K562 (cell line): ENCODE data around the gene RAX. TPM values are rescaled to one million over a fixed set of nuclear protein-coding genes. Genes with fewer than 3 reads are reported as not detected.

Experiments
- ATAC-seq: fragments of 200-7000 bp; cut with Tn5 transposase; 3 replicates; pipeline ENCODE4 v1.9.1; 2020; ENCODE audit warnings: moderate library complexity
- BruUV-seq: library from RNA; stranded (reverse); fragments of 400-500 nt; replicated peaks from 2 replicates; lab custom pipeline; 2021; lab: Mats Ljungman, UMichigan
- CTCF ChIA-PET: fragments of 300-600 bp; formaldehyde crosslinking; extraction: SDS; loops from one replicate; lab custom pipeline; 2021; ENCODE audit warnings: low intra/inter-chr PET ratio; lab: Yijun Ruan, JAX
- POLR2A ChIA-PET: fragments of 300-600, 350-650 bp; sonication (Branson Sonifier 250); formaldehyde crosslinking; extraction: SDS; loops from one replicate; lab custom pipeline; 2021; ENCODE audit warnings: antibody characterized with exemption, inconsistent platforms; lab: Yijun Ruan, JAX
- DNase-seq, 4 experiments: peaks; one replicate each; pipeline versions ENCODE4 v3.0.0 to v3.0.0-alpha.2; 2011 to 2018; ENCODE audit warnings: low spot score in 3 of 4, mixed read lengths in 3 of 4; ENCODE audit errors: extremely low read depth in 1 of 4
- FAIRE-seq: peaks from 2 replicates; lab custom pipeline; 2011; peaks lifted over from hg19 to GRCh38; lab: Jason Lieb, UNC
- H2AFZ ChIP-seq: 2 replicates; pipeline ENCODE4 v1.6.0; 2011; ENCODE audit warnings: low read depth, low read length, control low read depth, inconsistent platforms
- H3K27ac ChIP-seq: fragments of 200-600 bp; 3 replicates; pipeline ENCODE4 v1.8.0; 2011; ENCODE audit warnings: low read depth, mild to moderate bottlenecking, control low read depth, inconsistent platforms, low read length, moderate library complexity, mixed read lengths; ENCODE audit errors: extremely low read depth
- H3K27me3 ChIP-seq, 2 experiments: fragments of 300-600 bp in 1 of 2; 2 replicates in 1 of 2; 3 replicates in 1 of 2; pipeline versions ENCODE4 v1.6.0 to v1.8.0; 2011; ENCODE audit warnings: inconsistent platforms in 2 of 2, low read length in 2 of 2, mild to moderate bottlenecking in 1 of 2, mixed read lengths in 1 of 2, moderate library complexity in 1 of 2; ENCODE audit not compliant: control insufficient read depth in 2 of 2, insufficient read depth in 2 of 2
- H3K36me3 ChIP-seq: fragments of 300-600 bp; 3 replicates; pipeline ENCODE4 v1.8.0; 2011; ENCODE audit warnings: mild to moderate bottlenecking, low read length, inconsistent platforms; ENCODE audit not compliant: control insufficient read depth, insufficient read depth
- H3K4me1 ChIP-seq, 2 experiments: fragments of 200-600 bp in 1 of 2; replicated peaks in 1 of 2; 2 replicates in 1 of 2; 3 replicates in 1 of 2; pipeline versions ENCODE4 v1.5.1 to v1.8.0; 2011; ENCODE audit warnings: inconsistent platforms in 2 of 2, low read length in 2 of 2, mild to moderate bottlenecking in 1 of 2, mixed read lengths in 1 of 2, moderate library complexity in 1 of 2; ENCODE audit not compliant: control insufficient read depth in 2 of 2, insufficient read depth in 2 of 2
- H3K4me2 ChIP-seq: 2 replicates; pipeline ENCODE4 v1.6.1; 2011; ENCODE audit warnings: low read length, control low read depth, inconsistent platforms, mixed read lengths; ENCODE audit not compliant: insufficient read depth
- H3K4me3 ChIP-seq: fragments of 200-600 bp; sonication (generic), shearing (Covaris generic); 2 replicates; pipeline ENCODE4 v1.5.1; 2016; ENCODE audit warnings: control low read depth, inconsistent platforms
- H3K79me2 ChIP-seq: fragments of 200-600 bp; 3 replicates; pipeline ENCODE4 v1.8.0; 2011; ENCODE audit warnings: low read length, inconsistent platforms; ENCODE audit not compliant: control insufficient read depth, insufficient read depth
- H3K9ac ChIP-seq, 2 experiments: 2 replicates each; pipeline versions ENCODE4 v1.6.0 to v1.6.1; 2011; ENCODE audit warnings: low read depth in 2 of 2, low read length in 2 of 2, control low read depth in 1 of 2, inconsistent platforms in 1 of 2, mild to moderate bottlenecking in 1 of 2, mixed read lengths in 1 of 2; ENCODE audit not compliant: insufficient read depth in 1 of 2
- H3K9me1 ChIP-seq: one replicate; pipeline ENCODE4 v1.6.0; 2011; ENCODE audit warnings: inconsistent platforms, mild to moderate bottlenecking, low read length, moderate library complexity; ENCODE audit not compliant: control insufficient read depth, insufficient read depth
- H3K9me3 ChIP-seq: replicated peaks from 2 replicates; pipeline ENCODE4 v1.5.1; 2011; ENCODE audit warnings: low read depth, low read length, inconsistent platforms; ENCODE audit not compliant: control insufficient read depth, insufficient read depth
- H4K20me1 ChIP-seq: replicated peaks from 2 replicates; pipeline ENCODE4 v1.6.1; 2011; ENCODE audit warnings: low read length, inconsistent platforms, mixed read lengths; ENCODE audit not compliant: control insufficient read depth, insufficient read depth
- RB1 ChIP-seq: fragments of 450-650 bp; IDR thresholded peaks from 2 replicates; pipeline ENCODE4 v1.6.1; 2017; ENCODE audit warnings: low read depth, mild to moderate bottlenecking
- STAT5B ChIP-seq: fragments of 250-450 bp; sonication (Bioruptor Pico); IDR thresholded peaks from 2 replicates; pipeline ENCODE4 v1.8.0; 2021; ENCODE audit warnings: mild to moderate bottlenecking, inconsistent platforms
- ZNF780A ChIP-seq: fragments of 250-450 bp; sonication (Bioruptor Pico); IDR thresholded peaks from 2 replicates; pipeline ENCODE4 v1.5.0; 2021; ENCODE audit warnings: mild to moderate bottlenecking
- WGBS: fragments of 100-300 bp; shearing (Covaris generic); methylation state at CpG from one replicate; pipeline ENCODE4 v1.1.6; 2016; ENCODE audit warnings: low coverage, mixed read lengths; ENCODE audit not compliant: insufficient coverage; ENCODE audit errors: missing lambda C conversion rate; 5-methylcytosine and 5-hydroxymethylcytosine counted together
- in situ Hi-C: fragments of 300-500 bp; cut with MboI; formaldehyde crosslinking; loops from 4 replicates; pipeline ENCODE4 v1.15.0; 2018; ENCODE audit warnings: inconsistent platforms, mixed read lengths
- intact Hi-C: fragments of 100-400 bp; cut with micrococcal nuclease; formaldehyde crosslinking; loops from 2 replicates; pipeline ENCODE4 v1.14.2; 2022
- polyA plus RNA-seq, 8 experiments: library from polyadenylated mRNA; depleted of rRNA in 4 of 8; stranded (reverse) in 5 of 8; unstranded in 3 of 8; fragments of >200 nt; fragmentation: Nextera tagmentation in 2 of 8; fragmentation: Illumina TruSeq in 1 of 8; extraction: Ambion mirVana in 2 of 8; extraction: Trizol in 1 of 8; gene quantifications; 2 replicates each; pipeline versions ENCODE4 v1.2.1 to v1.2.3, GENCODE V29; 2011 to 2014; ENCODE audit warnings: inconsistent platforms in 1 of 8, missing spikeins in 1 of 8
- total RNA-seq, 7 experiments: library from RNA; depleted of rRNA in 6 of 7; stranded (reverse); fragments of >200 nt in 6 of 7; fragmentation: Illumina TruSeq in 2 of 7; extraction: Trizol in 2 of 7; gene quantifications; 2 replicates each; pipeline versions ENCODE4 v1.2.1 to v1.2.3, GENCODE V29; 2011 to 2021; ENCODE audit warnings: low replicate concordance in 1 of 7
- TF ChIP-seq, protein P1 (sequence below), 2 experiments: fragments of 450-650 bp; IDR thresholded peaks; 2 replicates each; pipeline ENCODE4 v1.6.1; 2016; ENCODE audit warnings: mild to moderate bottlenecking in 2 of 2, borderline replicate concordance in 1 of 2, low read depth in 1 of 2, moderate library complexity in 1 of 2
- TF ChIP-seq, protein P2 (sequence below): fragments of 250-450 bp; sonication (Bioruptor Pico); IDR thresholded peaks from 2 replicates; pipeline ENCODE4 v1.8.0; 2021; ENCODE audit warnings: moderate library complexity, mild to moderate bottlenecking, inconsistent platforms
- TF ChIP-seq, protein P3 (sequence below): conservative IDR thresholded peaks from 2 replicates; pipeline ENCODE4 v1.6.1; 2011; ENCODE audit warnings: low read depth, mild to moderate bottlenecking, low read length; ENCODE audit not compliant: control insufficient read depth

Gene RAX
- total and polyA plus RNA-seq, 9 of the 15 experiments (the other 6 are each of a cell fraction or from before 2014, with no cell fraction given), result not detected

DNA sequence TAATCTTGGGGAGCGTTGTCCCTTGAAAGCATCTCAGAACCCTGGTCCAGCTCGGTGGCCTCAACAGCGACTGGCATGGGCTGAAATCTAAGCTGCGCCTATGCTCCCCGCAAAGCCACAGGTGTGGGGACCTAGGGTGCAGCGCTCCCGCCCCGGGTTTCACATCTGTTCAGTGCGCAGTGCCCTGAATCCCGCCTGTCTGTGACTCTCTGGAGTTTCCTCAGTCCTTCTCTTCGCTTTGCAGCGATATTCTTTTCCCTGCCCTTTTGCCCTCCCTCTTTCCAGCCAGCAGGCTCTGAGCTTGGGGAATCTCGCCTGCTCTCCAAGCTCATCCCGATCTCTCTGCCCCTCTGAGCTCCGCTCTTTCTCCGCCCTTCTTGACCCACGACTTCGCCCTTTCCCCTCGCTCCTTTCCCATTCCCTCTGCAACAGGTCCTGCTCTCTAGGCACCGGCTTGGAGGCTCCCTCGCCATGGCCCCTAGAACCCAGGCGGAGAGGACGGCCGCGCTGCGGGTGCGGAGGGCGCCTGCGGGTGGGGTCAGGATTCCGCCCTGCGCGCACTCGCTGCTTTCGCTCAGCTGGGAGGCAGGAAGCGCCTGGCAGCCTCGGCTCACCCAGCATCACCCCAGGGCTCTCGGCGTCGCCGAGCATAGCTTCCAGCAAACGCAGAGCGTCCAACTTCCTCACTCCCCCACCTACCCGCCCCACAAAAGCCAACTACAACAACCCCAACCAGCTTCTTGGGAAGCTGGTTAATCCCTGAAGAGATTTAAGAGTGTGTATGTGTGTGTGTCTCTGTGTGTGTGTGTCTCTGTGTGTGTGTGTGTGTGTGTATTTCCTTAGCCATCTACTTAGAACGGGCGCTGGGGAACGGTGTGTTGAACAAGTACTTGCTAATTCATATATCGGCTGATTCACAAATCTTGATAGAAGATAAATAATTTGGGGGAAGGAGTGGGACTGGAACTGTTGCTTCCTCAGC is 52.2 kb downstream of the RAX start (continued):
- no peak for TF ChIP-seq ZNF780A (CRISPR knock-in tag)

DNA sequence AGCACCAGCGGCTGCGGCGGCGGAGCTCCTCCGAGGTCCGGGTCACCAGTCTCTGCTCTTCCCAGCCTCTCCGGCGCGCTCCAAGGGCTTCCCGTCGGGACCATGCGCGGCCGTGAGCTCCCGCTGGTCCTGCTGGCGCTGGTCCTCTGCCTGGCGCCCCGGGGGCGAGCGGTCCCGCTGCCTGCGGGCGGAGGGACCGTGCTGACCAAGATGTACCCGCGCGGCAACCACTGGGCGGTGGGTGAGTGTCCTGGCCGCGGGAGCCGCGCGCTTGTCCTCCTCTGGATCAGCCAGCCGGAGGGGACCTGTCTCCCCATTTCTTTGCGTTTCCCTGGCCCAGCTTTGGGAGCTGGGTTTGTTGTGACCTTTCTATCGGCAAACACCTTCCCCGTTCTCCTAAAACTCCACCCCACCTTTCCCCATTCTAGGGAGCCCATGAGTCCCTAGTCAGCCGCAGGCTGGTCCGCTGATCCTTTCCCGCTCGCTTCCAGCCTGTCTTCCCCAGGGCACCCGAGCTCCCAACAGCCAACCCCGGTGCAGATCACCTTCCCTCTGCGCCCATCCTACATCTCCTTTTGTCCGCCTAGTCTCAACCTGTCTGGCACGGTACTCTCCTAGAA is 53.0 kb downstream of the RAX start:
- no peaks in the 10 kb centered on the region for H3K9me1 ChIP-seq
- H3K4me2 ChIP-seq, result no peak overlapping the region
- no peak overlapping the region for H3K27ac ChIP-seq
- peaks cover 0 to 17% of the 10 kb centered on the region in 2 experiments; a peak in 2 of 5 replicates for H3K27me3 ChIP-seq
- no peak overlapping the region for H2AFZ ChIP-seq
- CTCF ChIA-PET, result no interaction called here
- intact Hi-C loops, result no loop called here
- ATAC-seq (no peak), DNase-seq (no peak), FAIRE-seq (no peak)
- POLR2A ChIA-PET, result no interaction called here
- no peaks in the 10 kb centered on the region for H3K36me3 ChIP-seq
- no peaks in the 10 kb centered on the region for H4K20me1 ChIP-seq
- no peak overlapping the region for H3K9ac ChIP-seq
- H3K79me2 ChIP-seq, result no peaks in the 10 kb centered on the region
- BruUV-seq, result no TSS peak
- no peaks in the 10 kb centered on the region for H3K4me1 ChIP-seq
- WGBS, result 4% methylated on average over 12 of the region's 46 CpGs
- H3K9me3 ChIP-seq, result no peaks in the 10 kb centered on the region
- in situ Hi-C loops, result no loop called here
- no peak overlapping the region for H3K4me3 ChIP-seq
- TF ChIP-seq, protein P1, sequence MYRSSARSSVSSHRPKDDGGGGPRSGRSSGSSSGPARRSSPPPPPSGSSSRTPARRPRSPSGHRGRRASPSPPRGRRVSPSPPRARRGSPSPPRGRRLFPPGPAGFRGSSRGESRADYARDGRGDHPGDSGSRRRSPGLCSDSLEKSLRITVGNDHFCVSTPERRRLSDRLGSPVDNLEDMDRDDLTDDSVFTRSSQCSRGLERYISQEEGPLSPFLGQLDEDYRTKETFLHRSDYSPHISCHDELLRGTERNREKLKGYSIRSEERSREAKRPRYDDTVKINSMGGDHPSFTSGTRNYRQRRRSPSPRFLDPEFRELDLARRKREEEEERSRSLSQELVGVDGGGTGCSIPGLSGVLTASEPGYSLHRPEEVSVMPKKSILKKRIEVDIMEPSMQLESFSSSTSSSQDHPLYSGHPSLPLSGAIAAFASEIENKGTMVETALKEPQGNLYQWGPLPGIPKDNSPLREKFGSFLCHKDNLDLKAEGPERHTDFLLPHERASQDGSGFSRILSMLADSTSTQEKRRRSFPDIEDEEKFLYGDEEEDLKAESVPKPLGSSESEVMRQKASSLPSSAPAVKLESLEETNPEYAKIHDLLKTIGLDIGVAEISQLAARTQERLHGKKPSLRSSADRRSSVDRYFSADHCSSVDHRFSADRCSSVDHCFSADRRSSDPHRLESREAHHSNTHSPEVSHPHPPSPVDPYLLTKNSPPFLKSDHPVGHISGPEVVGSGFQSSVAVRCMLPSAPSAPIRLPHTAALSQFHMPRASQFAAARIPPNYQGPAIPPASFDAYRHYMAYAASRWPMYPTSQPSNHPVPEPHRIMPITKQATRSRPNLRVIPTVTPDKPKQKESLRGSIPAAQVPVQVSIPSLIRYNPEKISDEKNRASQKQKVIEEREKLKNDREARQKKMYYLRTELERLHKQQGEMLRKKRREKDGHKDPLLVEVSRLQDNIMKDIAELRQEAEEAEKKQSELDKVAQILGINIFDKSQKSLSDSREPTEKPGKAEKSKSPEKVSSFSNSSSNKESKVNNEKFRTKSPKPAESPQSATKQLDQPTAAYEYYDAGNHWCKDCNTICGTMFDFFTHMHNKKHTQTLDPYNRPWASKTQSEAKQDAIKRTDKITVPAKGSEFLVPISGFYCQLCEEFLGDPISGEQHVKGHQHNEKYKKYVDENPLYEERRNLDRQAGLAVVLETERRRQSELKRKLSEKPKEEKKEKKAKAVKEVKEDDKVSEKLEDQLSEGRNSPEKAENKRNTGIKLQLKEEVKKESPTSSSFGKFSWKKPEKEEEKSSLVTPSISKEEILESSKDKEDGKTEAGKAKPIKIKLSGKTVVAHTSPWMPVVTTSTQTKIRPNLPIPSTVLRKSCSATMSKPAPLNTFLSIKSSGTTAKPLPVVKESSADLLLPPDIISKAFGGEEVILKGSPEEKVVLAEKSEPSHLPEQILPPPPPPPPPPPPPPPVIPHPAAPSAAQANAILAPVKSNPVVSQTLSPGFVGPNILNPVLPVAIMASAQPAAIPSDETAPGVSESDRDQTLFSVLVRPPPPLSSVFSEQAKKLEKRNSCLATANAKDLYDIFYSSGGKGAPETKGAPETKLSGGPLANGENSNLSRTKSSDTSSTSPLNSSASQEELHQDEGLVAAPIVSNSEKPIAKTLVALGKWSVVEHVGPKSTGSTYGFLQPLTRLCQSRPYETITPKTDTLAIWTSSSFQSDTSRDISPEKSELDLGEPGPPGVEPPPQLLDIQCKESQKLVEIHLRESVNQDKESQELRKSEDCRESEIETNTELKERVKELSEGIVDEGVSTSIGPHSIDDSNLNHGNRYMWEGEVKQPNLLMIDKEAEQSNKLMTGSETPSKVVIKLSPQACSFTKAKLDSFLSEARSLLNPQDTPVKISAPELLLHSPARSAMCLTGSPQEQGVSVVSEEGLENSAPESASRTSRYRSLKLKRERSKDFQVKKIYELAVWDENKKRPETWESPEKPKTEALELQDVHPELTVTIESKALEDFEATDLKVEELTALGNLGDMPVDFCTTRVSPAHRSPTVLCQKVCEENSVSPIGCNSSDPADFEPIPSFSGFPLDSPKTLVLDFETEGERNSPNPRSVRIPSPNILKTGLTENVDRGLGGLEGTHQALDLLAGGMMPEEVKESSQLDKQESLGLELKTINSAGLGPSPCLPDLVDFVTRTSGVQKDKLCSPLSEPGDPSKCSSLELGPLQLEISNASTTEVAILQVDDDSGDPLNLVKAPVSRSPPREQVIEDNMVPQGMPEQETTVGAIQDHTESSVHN (IDR thresholded peaks at IDR 0.05; ENCODE audit: borderline replicate concordance in 1 of 2, low read depth in 1 of 2), result no peak
- TF ChIP-seq, protein P2, sequence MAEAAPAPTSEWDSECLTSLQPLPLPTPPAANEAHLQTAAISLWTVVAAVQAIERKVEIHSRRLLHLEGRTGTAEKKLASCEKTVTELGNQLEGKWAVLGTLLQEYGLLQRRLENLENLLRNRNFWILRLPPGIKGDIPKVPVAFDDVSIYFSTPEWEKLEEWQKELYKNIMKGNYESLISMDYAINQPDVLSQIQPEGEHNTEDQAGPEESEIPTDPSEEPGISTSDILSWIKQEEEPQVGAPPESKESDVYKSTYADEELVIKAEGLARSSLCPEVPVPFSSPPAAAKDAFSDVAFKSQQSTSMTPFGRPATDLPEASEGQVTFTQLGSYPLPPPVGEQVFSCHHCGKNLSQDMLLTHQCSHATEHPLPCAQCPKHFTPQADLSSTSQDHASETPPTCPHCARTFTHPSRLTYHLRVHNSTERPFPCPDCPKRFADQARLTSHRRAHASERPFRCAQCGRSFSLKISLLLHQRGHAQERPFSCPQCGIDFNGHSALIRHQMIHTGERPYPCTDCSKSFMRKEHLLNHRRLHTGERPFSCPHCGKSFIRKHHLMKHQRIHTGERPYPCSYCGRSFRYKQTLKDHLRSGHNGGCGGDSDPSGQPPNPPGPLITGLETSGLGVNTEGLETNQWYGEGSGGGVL, result no peak
- TF ChIP-seq, protein P3, sequence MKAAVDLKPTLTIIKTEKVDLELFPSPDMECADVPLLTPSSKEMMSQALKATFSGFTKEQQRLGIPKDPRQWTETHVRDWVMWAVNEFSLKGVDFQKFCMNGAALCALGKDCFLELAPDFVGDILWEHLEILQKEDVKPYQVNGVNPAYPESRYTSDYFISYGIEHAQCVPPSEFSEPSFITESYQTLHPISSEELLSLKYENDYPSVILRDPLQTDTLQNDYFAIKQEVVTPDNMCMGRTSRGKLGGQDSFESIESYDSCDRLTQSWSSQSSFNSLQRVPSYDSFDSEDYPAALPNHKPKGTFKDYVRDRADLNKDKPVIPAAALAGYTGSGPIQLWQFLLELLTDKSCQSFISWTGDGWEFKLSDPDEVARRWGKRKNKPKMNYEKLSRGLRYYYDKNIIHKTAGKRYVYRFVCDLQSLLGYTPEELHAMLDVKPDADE, result no peak
- no peak for TF ChIP-seq RB1
- no peak for TF ChIP-seq STAT5B
